A673 (cell line): Measurements from ENCODE around the gene SKI.

ENCODE experiments used
- CTCF ChIP-seq: fragments of 300-800, 200-600 bp; sonication (generic); conservative IDR thresholded peaks from 2 replicates; pipeline ENCODE4 v1.5.1; 2017; ENCODE audit warnings: low read depth, mild to moderate bottlenecking, antibody characterized with exemption, low read length, moderate library complexity, mixed read lengths
- EZH2 ChIP-seq: fragments of 200-600 bp; sonication (generic); IDR thresholded peaks from 2 replicates; pipeline ENCODE4 v1.6.1; 2017; ENCODE audit warnings: borderline replicate concordance, low read depth, mild to moderate bottlenecking, mixed read lengths, antibody characterized with exemption, low read length; ENCODE audit not compliant: poor library complexity, severe bottlenecking

- TF ChIP-seq CTCF = no peak
- TF ChIP-seq EZH2 = no peak
Measured at GRCh38 chr1:2210786-2211185, 17.3 kb upstream of the SKI start.
